HG03095 (cell line): ENCODE data around the gene WDR72.
"Not testable (repeated sequence)": the region's sequence is repeated elsewhere in the genome, so short reads cannot be mapped to it uniquely, and the experiment has no call there.

Experiments used
- ATAC-seq: cut with Tn5 transposase; IDR thresholded peaks from one replicate; pipeline ENCODE4 v1.9.1; 2021; ENCODE audit warnings: moderate library complexity; ENCODE audit not compliant: unreplicated experiment

WDR72 gene

DNA sequence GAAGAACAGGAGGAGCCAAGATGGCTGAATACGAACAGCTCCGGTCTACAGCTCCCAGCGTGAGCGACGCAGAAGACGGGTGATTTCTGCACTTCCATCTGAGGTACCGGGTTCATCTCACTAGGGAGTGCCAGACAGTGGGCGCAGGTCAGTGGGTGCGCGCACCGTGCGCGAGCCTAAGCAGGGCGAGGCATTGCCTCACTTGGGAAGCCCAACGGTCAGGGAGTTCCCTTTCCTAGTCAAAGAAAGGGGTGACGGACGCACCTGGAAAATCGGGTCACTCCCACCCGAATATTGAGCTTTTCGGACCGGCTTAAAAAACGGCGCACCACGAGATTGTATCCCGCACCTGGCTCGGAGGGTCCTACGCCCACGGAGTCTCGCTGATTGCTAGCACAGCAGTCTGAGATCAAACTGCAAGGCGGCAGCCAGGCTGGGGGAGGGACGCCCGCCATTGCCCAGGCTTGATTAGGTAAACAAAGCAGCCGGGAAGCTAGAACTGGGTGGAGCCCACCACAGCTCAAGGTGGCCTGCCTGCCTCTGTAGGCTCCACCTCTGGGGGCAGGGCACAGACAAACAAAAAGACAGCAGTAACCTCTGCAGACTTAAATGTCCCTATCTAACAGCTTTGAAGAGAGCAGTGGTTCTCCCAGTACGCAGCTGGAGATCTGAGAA, 218.7 kb downstream of the WDR72 start:
- ATAC-seq = not testable (repeated sequence)

DNA sequence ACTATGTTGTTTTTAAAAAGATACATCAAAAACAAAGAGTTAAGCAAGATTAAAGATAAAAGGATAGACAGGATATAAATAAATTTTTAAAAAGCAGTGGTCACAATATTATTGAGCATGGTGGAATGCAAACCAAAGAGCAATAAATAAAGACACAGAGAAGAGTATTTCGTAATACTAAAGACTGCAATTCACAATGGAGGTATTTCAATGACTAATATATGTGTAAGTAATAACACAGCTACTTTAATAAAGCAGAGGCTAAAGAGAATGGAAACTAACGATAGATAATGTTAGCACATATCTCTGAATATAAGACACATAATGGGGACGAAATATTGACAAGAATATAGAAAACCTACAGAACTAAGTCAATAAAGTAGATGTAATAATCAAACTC, 219.6 kb downstream of the WDR72 start:
- ATAC-seq = no peak

DNA sequence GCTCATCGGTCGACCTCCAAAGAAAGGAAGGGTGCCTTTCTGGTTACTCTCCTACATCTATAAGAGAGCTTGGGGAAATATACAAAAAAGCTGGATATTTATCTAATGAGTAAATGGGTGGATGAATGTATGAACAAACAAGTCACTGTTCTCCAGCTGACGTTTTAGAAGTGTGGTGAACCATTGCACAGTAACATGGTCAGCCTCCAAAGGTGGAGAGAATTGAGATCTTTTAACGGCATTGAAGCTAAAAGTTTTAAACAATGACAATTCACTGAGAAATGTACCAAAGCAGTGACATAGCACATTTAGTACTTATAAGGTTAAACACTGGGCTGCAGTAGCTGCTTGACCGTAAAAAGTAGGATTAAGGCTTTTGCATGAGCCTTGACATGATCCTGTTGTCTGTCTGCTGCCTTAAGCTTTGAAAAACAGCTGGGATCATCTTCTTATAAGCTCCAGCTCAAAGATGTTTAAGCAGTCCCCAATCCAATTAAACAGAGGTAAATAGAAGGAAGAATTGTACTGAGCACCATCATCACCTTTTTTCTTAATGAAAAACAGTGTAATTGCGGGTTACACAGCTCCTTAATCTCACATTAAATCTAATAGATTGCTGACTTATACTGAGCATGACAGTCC, 222.9 kb downstream of the WDR72 start:
- ATAC-seq = no peak

DNA sequence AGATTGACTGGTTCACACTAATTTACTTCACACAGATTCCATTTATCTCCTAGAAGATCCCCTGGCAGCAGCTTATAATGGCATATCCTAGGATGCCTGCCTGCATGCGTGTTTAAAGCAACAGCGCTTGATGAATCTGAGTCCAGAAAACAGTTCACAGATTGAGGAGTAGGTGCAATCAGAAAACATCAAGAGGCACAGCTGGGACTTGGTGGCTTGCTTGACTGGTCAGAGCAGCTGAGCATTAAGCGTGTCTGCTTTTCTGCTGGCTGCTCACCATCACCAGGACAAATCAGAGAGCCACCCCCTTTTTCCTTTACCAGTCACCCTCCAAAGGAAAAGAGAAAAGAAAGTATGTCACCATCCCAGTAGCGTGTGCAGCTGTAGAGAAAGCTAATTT, 223.6 kb downstream of the WDR72 start:
- no peak for ATAC-seq

DNA sequence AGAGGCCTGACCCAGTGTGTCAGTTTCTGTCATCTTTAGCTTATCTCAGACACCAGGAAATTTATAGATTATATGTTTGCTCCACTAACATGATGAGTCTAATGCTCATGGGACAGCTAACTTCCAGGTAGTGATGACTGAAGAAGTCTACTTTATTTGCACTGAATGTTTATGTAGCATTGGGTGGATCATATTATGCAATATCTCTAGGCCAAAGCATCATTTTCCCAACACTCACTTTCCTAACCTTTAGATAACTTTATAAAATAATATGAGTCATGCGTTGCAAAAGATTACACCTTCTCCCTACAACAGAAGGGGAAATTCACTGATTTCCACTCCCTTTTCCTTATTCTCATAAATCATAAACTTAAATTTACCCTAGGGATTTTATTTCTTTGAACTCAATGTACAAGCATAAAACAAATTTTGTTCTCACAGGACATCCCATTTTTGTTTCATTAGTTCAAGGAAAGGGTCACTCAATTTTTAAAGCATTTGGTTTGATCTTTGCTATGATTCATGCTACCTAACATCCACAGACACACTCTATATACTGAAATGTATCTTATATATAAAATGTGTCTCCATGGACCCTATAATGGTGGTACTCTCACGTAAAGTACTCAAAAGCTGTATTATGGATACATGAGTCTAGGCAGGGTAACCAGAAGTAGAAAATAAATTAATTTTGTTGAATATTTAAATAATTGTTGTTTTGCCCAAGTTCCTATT, 225.2 kb downstream of the WDR72 start:
- no peak for ATAC-seq

DNA sequence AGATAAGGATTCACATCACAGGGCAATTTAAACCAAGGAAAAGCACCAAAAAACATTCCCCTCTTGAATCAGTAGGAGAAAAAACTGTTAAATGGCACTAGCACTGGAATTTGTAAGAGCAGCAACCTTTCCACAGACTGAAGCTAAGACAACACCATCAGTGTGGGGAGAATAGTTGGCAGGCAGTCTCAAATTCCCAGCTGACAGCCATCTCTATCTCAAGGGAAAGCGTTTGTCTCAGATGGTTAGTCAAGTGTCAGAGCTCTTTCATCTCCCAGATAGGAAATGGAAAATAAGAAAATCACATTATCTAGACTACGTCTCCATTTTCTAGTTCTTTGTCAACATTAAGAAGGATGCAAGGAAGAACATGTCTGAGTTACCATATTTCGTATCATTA, 228.7 kb downstream of the WDR72 start:
- no peak for ATAC-seq

DNA sequence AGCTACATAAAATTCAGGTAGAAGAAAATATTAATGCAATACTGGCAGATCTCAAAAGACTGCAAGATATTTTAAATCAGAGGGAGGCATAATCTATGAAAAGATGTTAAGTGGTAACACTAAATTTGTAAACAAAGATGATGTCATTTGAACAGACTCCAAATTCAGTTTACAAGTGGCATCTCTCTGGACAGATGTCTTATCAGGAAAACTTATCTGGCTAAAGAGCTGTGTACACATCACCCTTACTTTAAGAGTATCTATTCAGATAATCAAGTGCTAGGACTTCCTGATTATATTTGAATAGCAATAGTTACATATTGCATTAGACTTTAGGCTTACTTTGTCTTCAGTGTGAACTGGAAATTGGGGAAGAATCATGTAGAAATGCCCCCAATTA, 231.5 kb downstream of the WDR72 start:
- ATAC-seq = no peak

DNA sequence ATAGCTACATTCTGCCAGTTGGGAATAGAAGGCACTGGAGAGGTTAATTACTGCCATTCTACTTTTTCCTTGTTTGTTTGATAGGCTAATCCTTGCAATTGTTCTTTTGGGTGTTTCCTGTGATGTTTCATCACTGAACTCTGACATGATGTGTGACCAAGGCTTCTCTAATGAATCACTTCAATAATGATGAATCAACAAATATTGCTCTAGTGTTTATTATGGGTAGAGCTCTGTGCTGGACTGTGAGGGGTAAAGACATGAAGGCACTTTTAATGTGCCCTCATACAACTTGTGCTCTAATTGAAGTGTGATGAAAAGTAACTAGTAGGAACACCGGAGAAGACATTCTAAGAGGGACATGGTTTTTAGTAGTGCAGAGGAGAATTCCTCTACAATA, 233.6 kb downstream of the WDR72 start:
- ATAC-seq = no peak

DNA sequence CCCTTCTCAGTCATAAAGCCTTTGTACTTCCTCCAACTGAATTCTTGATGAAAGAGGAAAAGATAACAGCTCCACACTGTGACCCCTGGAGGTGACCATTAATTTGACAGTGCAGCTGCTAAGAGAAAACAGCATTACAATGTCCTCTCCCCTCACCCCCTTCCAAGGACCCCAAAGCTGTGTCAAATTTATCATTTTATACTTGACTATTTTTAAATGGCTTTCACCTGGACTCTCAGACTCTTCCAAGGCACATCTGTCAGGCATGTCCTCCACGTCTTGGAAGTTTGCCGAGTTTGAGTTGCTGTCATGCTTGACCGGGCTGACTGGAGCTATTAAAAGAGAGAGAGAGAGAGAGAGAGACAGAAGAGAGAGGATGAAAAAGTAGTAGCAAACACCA, 236.5 kb downstream of the WDR72 start:
- ATAC-seq = no peak

DNA sequence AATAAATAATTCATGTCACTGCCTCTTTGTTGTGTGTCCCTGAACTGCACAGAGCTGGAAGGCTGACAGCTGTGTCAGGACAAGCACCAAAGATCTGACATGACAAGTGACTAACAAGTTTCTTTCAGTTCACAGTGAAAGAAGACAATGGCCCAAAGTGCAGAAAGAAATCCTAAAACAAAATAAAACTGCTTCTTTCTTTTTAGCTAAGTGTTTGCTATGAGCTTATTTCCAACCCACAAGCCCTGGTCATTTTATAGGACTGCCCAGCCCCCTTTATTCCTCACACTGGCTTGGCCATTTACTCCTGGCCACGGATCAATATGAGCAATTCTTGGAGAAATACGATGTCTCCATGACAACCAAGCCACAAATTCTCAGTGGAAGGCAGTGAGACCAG, 238.5 kb downstream of the WDR72 start:
- ATAC-seq = no peak

DNA sequence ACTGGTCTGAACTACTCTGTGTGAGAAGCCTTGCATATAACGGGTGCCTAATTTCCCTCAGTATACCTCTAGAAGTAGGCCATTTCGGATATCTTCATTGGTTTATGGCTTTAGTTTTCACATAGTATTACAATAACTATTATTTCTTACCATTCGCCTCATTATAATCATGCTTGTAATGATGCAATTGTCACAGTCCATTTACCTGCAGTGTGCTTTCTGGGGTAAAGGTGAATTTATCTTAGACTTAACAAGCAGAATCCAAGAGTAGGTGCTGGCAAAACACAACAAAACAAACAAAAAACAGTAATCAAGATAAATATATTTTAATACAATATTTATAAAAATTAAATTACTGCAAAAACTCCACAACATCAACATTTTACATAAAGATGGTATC, 246.0 kb downstream of the WDR72 start:
- ATAC-seq = no peak

DNA sequence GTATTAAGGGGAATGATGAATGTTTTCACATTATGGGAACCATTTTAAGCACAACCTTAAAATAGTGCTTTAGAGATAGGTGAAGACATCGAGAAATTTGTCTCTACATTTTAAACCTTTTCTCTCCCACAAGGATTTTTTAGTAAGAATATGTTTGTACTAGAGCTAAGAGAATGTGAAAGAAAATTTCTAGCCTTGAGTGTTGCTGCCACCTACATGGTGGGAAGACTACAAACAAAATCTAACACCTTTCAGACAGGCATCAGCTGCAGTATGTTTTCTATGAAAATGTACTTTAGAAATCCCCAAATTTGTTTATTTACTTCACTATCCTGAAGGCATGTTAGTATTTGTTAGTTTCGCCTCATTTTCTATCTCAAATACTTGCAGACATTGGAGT, 247.4 kb downstream of the WDR72 start:
- no peak for ATAC-seq

DNA sequence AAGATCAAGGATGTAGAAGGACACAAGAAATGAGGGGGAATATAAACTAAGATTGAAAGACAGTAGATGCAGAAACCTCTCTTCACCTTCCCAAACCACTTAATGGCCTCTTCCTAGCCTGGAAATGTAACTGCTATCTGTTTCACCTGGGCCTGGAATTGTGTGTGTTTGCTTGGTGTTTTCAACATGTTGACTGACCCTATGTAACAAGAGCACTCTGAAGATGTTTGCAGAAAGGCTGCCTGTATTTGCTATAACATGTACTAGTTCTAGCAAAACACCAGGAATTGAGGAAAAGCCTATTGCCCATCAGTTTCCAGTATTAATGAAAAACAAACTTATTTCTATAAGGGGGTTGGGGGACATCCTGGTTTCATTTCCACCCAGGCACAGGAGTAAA, 248.3 kb downstream of the WDR72 start:
- ATAC-seq = no peak

DNA sequence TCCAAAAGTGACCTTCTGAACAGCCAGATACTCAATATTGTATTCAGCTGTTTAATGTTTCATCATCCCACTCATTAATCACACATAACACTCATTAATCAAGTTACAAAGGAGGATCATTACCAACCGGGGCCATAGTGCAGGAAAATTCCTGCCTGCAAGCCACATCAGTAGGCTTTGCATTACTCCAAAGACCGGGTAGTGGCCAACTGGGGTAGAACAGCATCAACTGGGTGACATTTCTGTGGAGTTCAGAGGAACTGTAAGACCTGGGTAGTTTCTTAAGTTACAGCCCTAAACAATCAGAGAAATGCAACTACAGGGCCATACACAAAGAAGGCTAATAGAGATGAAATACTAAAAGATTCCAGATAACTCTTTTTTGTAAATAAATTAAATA, 253.1 kb downstream of the WDR72 start:
- no peak for ATAC-seq

DNA sequence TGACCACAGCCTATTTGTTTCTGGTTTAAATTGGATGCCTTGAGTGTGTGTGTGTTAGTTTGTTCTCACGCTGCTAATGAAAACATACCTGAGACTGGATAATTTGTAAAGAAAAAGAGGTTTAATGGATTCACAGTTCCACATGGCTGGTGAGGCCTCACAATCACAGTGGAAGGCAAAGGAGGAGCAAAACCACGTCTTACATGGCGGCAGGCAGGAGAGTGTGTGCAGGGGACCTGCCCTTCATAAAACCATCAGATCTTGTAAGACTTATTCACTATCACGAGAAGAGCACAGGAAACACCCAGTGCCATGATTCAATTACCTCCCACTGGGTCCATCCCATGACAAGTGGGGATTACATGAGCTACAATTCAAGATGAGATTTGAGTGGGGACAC, 260.5 kb downstream of the WDR72 start:
- ATAC-seq = no peak

DNA sequence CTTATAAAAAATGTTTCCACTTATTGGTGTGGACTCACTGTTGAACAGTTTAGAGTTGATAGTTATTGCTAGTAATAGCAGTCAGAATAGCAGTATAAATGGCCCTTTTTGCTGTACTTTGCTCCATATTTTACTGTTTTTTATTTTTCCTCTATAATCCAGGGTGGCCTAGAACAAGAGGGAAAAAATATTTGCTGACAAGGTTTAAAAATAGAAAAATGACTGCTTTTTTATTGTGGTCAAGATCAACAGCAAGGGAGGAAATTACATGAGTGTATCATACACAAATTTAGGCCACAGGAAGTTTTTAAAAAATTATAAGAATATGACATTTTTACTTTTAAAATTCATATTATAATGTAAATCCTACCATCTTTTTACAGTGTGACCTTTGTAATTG, 269.1 kb downstream of the WDR72 start:
- no peak for ATAC-seq

DNA sequence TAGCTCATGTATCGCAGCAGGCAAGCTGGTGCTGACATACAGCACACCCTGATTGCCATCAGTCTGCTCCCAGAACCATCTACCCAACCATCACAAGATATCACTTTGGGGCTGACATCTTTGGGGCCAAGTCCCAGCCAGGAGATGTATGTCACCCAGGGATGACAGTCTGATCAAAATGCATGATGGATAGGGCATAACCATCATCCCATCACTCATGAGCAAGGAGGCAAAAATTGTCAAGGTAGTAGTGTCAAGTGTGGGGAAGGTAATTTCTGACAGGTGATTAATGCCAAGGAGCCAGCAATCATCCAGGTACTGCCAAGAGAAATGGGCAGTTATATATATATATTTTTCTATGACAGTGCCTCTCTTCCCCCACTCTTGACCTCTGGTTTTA, 277.4 kb downstream of the WDR72 start:
- ATAC-seq = no peak

DNA sequence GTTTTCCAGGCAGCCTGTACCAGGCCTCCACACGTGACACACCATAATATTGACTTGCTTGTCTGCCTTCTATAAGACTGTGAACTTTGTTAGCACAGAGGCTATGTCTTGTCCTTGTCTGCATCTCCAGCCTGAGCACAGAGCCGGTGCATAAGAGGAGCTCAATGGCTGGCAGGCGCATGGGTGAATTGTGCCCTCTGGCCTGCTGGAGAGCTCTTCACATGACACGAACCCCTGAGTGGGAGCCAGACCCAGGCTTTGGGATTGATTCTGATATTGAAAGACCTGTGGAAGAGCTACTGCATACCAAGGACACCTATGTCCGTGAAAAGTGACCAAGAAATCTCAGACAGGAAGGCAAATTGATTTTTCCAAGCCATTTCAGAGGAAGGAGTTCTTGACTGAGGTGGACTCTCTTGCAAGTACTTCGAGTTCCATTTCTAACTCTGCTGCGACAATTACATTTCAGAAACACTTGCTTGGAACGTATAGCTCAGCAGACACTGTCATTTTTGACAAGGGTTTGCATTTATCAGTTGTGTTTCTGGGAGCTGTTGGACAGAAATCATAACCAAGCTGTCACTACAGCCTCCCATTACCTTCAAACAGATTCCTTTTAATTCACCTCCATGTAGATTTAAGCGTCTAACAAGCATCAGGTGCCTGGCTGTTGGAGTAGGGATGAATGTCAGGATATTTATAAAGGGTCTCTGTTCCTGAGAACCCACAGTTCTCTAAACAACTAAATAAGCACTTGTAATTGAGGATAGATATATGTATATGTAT, 281.3 kb downstream of the WDR72 start:
- ATAC-seq = no peak

DNA sequence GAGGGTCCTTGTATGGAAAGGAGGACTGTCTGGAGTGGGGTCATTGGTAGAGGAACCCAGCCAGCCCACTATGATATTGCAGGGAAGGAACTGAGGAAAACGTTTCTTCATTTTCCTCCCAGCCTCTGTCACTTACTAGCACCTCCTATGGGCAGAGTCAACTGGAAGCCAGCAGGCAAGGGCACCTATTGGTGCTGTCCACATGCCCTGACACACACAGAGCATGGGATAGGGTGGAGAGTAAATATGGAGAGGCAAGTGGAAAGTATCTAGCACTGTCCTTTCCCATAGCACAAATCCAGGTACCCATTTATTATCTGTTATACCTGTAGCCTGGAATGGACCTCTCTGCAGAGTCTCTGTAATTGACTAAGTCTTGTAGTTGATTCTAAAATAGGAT, 285.6 kb downstream of the WDR72 start:
- ATAC-seq = no peak

DNA sequence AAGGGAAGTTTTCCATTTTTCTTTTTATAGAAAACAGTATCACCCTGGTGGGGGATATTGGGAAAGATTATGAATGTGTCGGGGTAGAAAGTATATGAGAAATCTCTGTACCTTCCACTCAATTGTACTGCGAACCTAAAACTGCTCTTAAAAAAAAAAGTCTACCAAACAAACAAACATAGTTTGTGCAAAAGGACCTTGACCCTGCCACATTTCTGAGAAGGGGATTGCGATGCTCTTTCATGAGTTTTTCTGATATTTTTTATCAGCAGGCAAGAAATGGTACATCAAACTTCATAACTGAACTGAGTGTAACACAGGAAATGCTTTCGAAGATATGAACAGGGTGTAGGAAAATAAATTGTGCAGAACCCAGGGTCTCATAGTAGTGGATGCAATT, 286.0 kb downstream of the WDR72 start:
- ATAC-seq = no peak

DNA sequence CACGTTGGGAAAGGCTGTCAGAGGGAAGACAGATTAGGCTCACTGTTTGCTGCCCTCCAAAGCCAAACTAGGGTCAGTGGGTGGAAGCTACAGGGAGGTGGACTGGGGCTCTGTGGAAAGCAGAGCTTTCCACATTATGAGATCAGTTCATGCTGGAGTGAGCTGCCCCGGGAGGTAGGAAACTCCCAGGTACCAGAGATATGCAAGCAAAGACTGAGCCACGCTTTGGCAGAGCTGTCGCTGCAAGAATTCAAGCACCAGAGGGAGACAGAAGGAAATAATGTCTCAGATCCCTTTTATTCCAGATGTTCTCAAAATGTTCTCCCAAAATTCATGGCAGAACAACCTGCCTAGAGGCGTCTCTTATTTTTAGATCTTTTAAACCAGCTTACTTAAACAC, 286.6 kb downstream of the WDR72 start:
- no peak for ATAC-seq

DNA sequence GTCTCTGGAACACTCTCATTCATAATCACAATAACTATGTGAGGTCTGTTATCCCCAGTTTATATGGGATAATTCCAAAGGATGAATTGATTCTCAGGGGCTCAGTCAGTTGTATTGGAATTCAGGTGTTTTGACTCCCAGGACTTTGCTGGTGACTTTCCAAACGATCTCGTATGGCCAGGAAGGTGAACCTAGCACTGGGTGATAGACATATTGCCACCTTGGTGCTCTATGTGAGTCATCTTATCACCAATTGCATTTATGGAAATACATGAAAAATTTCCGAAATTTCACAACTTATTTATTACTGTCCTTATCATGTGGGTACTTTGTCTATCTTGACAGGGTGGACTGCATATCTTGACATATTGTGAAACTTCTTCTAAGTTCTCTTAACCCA, 287.3 kb downstream of the WDR72 start:
- ATAC-seq = no peak
